HL-60 (cell line): ENCODE data around the gene NCOA5.

Experiments
- DNase-seq, 2 experiments: peaks; one replicate each; pipeline ENCODE4 v3.0.0-alpha.2; 2010 to 2020; ENCODE audit warnings: low read depth in 1 of 2, low spot score in 1 of 2
- H3K27ac ChIP-seq: fragments of 250-450 bp; sonication (Bioruptor Pico); replicated peaks from 2 replicates; pipeline ENCODE4 v1.5.1; 2020; ENCODE audit warnings: mild to moderate bottlenecking, moderate library complexity
- H3K27me3 ChIP-seq: fragments of 250-450 bp; sonication (Bioruptor Pico); 2 replicates; pipeline ENCODE4 v1.5.1; 2021; ENCODE audit warnings: mild to moderate bottlenecking, moderate library complexity; ENCODE audit not compliant: insufficient read depth, poor library complexity, severe bottlenecking
- H3K4me3 ChIP-seq: replicated peaks from 2 replicates; pipeline ENCODE4 v1.5.1; 2011; ENCODE audit warnings: mild to moderate bottlenecking, control low read depth, low read length; ENCODE audit not compliant: insufficient read depth
- GABPA ChIP-seq: IDR thresholded peaks from 2 replicates; pipeline ENCODE4 v1.6.1; 2012; ENCODE audit warnings: low read depth
- POLR2AphosphoS5 ChIP-seq: IDR thresholded peaks from 2 replicates; pipeline ENCODE4 v1.6.1; 2012; ENCODE audit warnings: low read depth
- SPI1 ChIP-seq: IDR thresholded peaks from 2 replicates; pipeline ENCODE4 v1.6.1; 2012; ENCODE audit warnings: low read depth, mild to moderate bottlenecking, borderline replicate concordance
- TF ChIP-seq, protein P1 (sequence below): IDR thresholded peaks from 2 replicates; pipeline ENCODE4 v1.6.1; 2012; ENCODE audit warnings: low read depth; ENCODE audit not compliant: insufficient replicate concordance
- TF ChIP-seq, protein P2 (sequence below): IDR thresholded peaks from one replicate; pipeline ENCODE4 v1.5.1; 2011; ENCODE audit warnings: low read length, control low read depth, inconsistent platforms; ENCODE audit not compliant: insufficient read depth

The NCOA5 gene

DNA sequence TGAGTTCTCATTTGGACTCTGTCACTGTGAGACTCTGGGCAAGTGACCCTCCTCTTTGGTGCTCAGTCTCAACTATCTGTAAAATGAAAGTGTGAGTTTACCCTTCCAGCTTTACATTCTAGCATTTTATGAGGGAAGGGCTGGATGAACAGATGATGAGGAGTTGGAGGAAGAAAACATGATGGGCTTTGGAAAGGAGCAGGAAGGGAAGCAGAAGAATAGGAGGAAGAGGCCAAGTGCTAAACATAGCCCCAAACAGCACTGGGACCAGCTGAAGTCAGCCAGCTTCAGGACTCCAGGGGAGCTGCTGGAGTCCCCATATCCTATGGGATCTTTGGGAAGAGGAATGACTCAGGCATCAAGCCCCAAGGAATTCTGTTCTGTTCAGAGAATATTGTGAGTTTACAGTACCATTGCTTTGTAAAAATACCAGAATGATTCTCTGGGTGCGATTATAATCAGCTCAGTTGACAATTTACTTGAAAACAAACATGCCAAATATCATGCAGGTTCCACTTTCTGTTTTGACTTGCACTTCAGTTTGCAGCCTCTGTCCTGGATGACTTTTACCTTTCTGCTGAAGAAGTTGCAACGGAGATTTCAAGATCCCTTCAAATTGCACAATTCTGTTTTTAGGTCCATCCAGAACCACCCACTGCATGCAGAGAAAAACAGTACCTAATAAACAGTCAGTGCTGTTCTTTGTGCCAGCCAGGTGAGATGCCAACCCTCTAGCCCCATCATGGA is 31.6 kb upstream of the NCOA5 start:
- no peak overlapping the region for H3K4me3 ChIP-seq
- DNase-seq = no peak
- peaks cover 14% of the 10 kb centered on the region for H3K27me3 ChIP-seq
- H3K27ac ChIP-seq = no peak overlapping the region
- TF ChIP-seq, protein P1, sequence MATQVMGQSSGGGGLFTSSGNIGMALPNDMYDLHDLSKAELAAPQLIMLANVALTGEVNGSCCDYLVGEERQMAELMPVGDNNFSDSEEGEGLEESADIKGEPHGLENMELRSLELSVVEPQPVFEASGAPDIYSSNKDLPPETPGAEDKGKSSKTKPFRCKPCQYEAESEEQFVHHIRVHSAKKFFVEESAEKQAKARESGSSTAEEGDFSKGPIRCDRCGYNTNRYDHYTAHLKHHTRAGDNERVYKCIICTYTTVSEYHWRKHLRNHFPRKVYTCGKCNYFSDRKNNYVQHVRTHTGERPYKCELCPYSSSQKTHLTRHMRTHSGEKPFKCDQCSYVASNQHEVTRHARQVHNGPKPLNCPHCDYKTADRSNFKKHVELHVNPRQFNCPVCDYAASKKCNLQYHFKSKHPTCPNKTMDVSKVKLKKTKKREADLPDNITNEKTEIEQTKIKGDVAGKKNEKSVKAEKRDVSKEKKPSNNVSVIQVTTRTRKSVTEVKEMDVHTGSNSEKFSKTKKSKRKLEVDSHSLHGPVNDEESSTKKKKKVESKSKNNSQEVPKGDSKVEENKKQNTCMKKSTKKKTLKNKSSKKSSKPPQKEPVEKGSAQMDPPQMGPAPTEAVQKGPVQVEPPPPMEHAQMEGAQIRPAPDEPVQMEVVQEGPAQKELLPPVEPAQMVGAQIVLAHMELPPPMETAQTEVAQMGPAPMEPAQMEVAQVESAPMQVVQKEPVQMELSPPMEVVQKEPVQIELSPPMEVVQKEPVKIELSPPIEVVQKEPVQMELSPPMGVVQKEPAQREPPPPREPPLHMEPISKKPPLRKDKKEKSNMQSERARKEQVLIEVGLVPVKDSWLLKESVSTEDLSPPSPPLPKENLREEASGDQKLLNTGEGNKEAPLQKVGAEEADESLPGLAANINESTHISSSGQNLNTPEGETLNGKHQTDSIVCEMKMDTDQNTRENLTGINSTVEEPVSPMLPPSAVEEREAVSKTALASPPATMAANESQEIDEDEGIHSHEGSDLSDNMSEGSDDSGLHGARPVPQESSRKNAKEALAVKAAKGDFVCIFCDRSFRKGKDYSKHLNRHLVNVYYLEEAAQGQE = no peak
- TF ChIP-seq, protein P2, sequence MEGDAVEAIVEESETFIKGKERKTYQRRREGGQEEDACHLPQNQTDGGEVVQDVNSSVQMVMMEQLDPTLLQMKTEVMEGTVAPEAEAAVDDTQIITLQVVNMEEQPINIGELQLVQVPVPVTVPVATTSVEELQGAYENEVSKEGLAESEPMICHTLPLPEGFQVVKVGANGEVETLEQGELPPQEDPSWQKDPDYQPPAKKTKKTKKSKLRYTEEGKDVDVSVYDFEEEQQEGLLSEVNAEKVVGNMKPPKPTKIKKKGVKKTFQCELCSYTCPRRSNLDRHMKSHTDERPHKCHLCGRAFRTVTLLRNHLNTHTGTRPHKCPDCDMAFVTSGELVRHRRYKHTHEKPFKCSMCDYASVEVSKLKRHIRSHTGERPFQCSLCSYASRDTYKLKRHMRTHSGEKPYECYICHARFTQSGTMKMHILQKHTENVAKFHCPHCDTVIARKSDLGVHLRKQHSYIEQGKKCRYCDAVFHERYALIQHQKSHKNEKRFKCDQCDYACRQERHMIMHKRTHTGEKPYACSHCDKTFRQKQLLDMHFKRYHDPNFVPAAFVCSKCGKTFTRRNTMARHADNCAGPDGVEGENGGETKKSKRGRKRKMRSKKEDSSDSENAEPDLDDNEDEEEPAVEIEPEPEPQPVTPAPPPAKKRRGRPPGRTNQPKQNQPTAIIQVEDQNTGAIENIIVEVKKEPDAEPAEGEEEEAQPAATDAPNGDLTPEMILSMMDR = no peak
- TF ChIP-seq SPI1 (no peak), GABPA (no peak), POLR2AphosphoS5 (no peak)

DNA sequence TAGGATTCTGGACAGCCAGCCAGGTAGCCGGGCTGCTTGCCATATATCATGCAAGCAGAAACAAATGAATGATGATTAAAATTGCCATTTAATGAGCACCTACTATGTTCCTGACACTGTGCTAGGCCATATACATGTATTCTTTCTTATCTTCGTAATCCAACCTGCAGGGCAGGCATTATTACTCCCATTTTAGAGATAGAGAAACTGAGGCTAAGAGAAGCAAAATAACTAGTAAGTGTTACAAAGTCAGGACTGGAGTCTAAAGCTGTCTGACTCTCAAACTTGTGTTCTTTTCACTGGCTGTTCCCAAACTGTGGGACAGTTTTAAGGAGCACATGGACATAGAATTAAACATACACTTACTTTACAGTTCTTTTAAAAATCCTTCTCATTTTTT is 30.4 kb upstream of the NCOA5 start:
- no peak overlapping the region for H3K4me3 ChIP-seq
- DNase-seq = no peak
- H3K27me3 ChIP-seq = peaks cover 19% of the 10 kb centered on the region
- H3K27ac ChIP-seq = no peak overlapping the region
- TF ChIP-seq POLR2AphosphoS5 (no peak), GABPA (no peak), SPI1 (no peak)
- TF ChIP-seq, protein P2 = no peak
- TF ChIP-seq, protein P1 = no peak

DNA sequence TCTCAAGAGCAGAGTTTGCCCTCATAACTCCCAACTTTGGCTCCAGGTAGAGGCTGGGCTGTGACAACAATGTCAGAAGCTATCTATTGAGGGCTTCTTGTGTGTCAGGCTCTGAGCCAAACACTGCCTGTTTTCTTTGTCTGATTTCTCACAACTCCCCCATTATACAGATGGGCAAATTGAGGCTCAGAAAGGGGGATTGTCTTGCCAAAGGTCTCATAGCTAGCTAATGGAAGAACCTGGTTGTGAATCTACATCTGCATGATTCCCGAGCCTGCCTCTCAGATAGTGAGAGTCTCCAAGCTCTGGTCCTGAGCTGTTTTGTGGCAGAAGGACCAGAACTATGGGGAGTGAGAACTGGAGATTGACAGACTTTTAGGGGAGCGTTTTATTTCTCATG is 29.8 kb upstream of the NCOA5 start:
- no peak overlapping the region for H3K27ac ChIP-seq
- no peak for DNase-seq
- no peak overlapping the region for H3K4me3 ChIP-seq
- H3K27me3 ChIP-seq = peaks cover 24% of the 10 kb centered on the region
- TF ChIP-seq, protein P1 = no peak
- no peak for TF ChIP-seq POLR2AphosphoS5
